A549 treated with CpdA at 1 μM for 4 hours (cell line): ENCODE data around the gene OR7A10. TPM values are rescaled to one million over a fixed set of nuclear protein-coding genes. Genes with fewer than 3 reads are reported as not detected.

Experiments
- total RNA-seq: library from RNA; stranded (reverse); fragments of 200-300 nt; extraction: Qiagen RNA extraction; gene quantifications from 5 replicates; pipeline ENCODE4 v1.2.3, GENCODE V29; 2022; ENCODE audit warnings: low read depth

OR7A10 gene
- total RNA-seq = not detected in 5 replicates

GRCh38 chr19:14848822-14849221, at the start of gene OR7A10:
Gene OR7A10 (minus strand): TSS chr19:14848922. CDS start chr19:14841877, 7,045 bp downstream.

GRCh38 chr19:14886032-14886431, 37.3 kb upstream of the OR7A10 start, which contains the start of gene OR7A17:
Gene OR7A17 (minus strand): TSS chr19:14886132. CDS start chr19:14881355, 4,777 bp downstream.

GRCh38 chr19:14835011-14835410, 13.7 kb downstream of the OR7A10 start, which contains the start of the genes OR7A5 and OR7C1:
Gene OR7A5 (minus strand): TSS chr19:14835185. CDS start chr19:14828241, 6,944 bp downstream.
Gene OR7C1 (minus strand): TSS chr19:14835185. CDS start chr19:14800136, 35,049 bp downstream.

Other genes starting within 250 kb of the OR7A10 start
- not detected in 5 replicates for gene ADGRE3, start 174.1 kb downstream of the OR7A10 start, total RNA-seq
- gene ZNF333, start 158.9 kb downstream of the OR7A10 start, total RNA-seq = 2.7 to 4.2 TPM (median 2.8 TPM) in 5 replicates
- gene ADGRE2, start 70.4 kb downstream of the OR7A10 start, total RNA-seq = 0.40 to 0.87 TPM (median 0.51 TPM) in 5 replicates
- gene OR7A5, start 13.7 kb downstream of the OR7A10 start, total RNA-seq = not detected in 5 replicates
- not detected in 5 replicates for gene OR7C1, start 13.7 kb downstream of the OR7A10 start, total RNA-seq
- gene OR7A17, start 37.2 kb upstream of the OR7A10 start, total RNA-seq = not detected in 5 replicates
- gene OR7C2, start 92.6 kb upstream of the OR7A10 start, total RNA-seq = not detected in 5 replicates
- gene SLC1A6, start 130.9 kb upstream of the OR7A10 start, total RNA-seq = not detected in 5 replicates
- not detected in 5 replicates for gene CASP14, start 200.6 kb upstream of the OR7A10 start, total RNA-seq
- gene OR1I1, start 233.3 kb upstream of the OR7A10 start, total RNA-seq = not detected in 5 replicates